Right forelimb (tissue), 1 donor: ENCODE measurements around the gene CASP8AP2.
"Not testable (repeated sequence)": the region's sequence is repeated elsewhere in the genome, so short reads cannot be mapped to it uniquely, and the experiment has no call there.

Experiments
- DNase-seq: peaks from one replicate; pipeline ENCODE4 v3.0.0-alpha.2; 2018

The CASP8AP2 gene

DNA sequence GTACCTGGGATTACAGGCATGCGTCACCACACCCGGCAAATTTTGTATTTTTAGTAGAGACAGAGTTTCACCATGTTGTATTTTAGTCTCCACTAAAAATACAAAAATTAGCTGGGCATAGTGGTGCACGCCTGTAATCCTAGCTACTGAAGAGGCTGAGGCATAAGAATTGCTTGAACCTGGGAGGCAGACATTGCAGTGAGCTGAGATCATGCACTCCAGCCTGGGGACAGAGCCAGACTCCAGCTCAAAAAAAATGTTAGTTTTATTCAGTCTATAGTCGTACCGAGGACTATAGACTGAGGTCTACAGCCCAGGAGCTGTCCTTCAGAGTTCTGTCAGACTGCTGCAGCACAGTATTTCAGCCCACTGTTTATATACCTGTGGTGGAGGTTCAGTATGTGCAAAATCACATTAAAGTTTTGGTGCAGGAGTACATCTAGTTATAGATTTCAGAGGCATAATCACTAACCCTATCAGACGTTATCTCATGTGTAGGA lies 3.6 kb upstream of the CASP8AP2 start:
- DNase-seq = no peak

DNA sequence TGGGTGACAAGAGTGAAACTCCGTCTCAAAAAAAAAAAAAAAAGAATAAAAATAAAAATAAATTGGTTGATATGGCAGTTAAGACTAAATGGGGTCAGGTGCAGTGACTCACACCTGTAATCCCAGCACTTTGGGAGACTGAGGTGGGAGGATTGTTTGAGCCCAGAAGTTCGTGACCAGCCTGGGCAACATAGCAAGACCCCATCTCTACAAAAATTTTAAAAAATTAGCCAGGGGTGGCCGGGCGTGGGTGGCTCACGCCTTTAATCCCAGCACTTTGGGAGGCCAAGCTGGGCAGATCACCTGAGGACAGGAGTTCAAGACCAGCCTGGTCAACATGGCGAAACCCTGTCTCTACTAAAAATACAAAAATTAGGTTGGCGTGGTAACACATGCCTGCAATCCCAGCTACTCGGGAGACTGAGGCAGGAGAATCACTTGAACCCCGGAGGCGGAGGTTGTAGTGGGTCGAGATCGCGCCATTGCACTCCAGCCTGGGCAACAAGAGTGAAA lies 1.1 kb upstream of the CASP8AP2 start:
- DNase-seq = not testable (repeated sequence)

DNA sequence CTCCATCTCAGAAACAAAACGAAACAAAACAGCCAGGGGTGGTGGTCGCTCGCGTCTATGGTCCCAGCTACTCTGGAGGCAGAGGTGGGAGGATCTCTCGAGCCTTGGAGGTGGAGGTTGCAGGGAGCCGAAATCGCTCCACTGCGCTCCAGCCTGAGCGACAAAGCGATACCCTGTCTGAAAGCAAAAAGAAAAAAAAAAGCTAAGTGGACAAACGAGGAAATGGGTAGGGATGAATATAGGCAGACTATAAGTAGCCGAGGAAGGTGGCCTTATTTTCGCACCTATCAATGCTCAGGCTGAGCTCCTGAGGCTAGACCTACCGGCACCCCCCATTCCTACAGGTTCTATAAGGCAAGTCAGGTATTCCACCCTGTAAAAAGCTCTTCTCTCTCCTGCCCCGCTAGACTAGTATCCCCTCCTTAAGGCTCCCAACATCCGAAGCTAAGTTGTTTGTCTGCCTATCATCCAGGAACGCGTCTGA lies 650 bp upstream of the CASP8AP2 start:
- no peak for DNase-seq

DNA sequence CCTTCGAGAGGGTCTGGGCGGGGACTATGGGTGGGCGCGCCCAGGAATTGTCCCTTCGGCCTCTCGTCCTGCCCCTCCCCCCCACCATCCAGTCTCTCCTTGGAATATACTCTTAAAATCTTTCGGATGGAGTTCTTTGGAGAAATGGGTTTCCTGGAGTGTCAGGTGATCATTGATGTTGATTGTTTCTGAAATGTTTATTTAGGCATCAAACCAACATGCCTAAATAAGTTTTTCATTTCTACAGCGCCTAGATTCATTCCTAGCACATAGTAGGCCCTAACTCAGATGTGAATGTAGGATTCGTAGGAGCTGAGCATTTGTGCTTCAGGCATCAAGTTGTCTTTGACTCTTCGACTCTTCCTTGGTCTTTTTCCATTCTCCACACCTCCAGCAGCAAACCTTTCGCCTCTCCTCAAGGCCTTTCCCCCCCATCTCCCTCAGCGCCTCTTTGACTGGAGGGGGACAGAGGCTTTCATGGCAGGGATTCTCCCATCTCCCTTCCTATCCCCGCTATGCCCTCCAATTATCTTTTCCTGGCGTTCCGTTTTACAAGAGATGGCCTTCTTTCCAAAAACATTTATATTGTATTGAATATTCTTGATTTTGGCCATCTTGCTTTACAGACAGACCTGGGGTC lies 610 bp downstream of the CASP8AP2 start:
- no peak for DNase-seq

DNA sequence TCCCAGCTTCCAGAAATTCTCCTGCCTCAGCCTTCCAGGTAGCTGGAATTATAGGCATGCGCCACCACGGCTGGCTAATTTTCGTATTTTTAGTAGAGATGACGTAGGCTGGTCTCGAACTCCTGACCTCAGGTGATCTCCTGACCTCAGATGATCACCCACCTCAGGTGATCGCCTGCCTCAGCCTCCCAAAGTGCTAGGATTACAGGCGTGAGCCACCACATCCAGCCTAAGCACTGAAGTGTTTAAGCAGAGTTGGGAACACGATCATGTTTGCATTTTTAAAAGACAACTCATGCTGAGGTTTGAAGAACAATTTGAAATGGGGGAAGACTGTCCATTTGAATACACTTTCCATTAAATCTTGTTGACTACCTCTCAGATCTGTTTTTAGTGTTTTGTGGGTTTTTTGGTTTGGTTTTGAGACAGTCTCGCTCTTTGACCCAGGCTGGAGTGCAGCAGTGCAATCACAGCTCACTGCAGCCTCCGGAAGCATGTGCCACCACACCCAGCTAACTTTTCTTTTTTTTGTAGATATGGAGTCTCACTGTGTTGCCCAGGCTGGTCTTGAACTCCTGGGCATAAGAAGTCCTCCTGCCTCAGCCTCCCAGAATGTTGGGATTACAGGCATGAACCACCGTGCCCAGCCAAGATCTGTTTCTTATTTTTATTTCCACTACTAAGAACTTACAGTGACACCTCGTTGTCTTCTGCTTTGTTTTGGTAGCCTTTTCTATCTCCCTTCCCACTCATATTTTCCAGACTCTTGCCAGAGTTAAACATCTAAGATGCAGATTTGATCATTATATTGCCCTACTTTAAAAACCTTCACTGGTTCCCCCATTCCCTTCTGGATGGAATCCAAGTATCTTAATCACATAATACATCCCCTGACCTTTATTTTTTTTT lies 5.5 kb downstream of the CASP8AP2 start:
- no peak for DNase-seq

DNA sequence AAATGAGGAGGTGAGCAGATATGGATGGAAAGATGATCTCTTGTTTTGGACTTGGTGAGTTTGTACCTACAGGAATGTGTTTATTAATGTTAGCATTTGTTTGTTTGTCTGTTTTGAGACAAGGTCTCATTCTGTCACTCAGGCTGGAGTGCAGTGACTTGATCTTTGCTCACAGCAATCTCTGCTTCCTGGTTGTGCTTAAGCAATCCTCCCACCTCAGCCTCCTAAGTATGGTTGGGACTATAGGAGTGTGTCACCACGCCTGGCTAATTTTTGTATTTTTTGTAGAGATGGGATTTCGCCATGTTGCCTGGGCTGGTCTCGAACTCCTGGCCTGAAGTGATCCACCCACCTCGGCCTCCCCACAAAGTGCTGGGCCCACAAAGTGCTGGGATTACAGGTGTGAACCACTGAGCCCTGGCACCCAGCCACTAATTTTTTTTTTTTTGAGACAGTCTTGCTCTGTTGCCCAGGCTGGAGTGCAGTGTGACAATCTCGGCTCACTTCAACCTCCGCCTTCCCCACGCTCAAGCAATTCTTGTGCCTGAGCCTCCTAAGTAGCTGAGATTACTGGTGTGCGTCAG lies 7.1 kb downstream of the CASP8AP2 start:
- DNase-seq = no peak

DNA sequence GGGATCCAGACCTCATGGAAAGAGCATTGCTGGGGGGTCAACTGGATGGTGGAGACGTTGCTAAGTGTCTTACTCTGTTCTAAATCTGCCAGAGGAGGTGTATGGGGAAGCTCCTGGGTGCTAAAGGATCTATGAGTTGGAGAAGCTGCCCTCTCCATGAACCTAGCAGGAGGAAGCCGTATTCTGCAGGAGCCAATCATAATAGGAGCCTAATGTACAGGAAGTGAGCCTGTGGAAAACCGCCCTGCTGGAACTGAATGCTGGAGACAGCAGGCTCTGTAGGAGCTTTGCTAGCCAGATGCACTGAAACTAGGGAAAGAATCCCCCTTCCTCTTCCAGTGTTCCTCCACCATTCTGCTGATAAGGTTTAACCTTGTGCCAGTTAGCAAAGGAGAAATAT lies 10.9 kb downstream of the CASP8AP2 start:
- no peak for DNase-seq

DNA sequence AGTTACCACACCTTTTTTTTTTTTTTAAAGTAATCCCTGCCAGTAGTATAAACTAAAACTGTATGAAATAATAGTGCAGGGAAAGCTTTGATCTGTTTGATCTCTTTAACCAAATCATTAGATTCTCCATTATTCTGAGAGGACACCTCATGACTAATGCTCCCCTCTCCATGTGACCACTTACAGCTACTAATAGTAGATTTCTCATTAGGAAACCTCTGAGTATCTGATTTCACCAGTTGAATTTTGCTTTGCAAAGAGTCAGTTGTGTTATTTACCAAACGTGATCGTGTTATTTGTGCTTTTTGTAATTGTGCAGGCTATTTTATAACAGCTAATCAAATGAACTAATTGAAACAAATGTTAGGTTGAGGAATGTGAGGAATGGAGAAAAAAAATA lies 12.5 kb downstream of the CASP8AP2 start:
- no peak for DNase-seq

DNA sequence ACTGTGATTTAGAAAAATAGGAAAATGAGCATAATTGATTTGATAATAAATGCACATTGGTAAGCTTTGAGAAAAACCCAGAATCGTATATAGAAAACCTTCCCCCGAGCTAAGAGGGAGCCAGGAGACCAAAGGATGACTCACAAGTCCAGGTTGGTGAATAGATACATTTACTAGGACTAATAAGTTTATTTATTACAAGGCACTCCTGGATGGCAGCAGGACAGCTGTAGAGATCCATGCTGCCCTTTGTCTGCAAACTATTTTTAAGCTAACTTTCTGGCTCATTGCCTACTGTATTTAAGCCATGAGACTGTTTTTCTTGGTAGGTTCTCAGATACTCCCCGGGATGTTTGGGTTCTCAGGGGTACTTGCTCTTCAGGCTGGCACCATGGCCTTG lies 13.4 kb downstream of the CASP8AP2 start:
- no peak for DNase-seq

DNA sequence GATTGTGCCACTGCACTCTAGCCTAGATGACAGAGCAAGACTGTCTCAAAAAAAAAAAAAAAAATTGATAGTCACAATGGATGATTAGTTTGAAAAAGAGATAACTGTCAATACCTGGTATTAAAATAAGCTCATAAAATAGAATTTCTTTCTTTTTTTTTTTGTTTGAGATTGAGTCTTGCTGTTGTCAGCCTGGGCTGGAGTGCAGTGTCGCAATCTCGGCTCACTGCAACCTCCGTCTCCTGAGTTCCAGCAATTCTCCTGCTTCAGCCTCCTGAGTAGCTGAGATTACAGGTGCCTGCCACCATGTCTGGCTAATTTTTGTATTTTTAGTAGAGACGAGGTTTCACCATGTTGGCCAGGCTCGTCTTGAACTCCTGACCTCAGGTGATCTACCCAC lies 17.8 kb downstream of the CASP8AP2 start:
- not testable (repeated sequence) for DNase-seq

DNA sequence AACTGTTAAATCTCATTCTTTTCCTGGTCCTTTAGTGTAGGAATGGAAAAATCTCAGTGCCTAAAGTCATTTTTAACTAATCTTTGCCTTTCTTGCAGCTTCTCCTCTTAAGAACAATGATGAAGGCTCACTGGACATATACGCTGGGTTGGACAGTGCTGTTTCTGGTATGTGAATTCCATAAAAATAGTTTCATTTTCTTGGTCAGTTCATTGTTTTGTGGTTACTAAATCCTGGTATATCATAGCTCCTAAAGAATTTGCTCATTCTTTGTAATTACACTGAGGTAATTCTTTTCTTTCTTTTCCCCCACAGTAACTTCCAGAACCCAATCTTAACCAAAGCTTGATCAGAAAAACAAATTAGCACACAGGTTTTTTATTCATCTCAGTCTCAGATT lies 23.4 kb downstream of the CASP8AP2 start:
- no peak for DNase-seq

DNA sequence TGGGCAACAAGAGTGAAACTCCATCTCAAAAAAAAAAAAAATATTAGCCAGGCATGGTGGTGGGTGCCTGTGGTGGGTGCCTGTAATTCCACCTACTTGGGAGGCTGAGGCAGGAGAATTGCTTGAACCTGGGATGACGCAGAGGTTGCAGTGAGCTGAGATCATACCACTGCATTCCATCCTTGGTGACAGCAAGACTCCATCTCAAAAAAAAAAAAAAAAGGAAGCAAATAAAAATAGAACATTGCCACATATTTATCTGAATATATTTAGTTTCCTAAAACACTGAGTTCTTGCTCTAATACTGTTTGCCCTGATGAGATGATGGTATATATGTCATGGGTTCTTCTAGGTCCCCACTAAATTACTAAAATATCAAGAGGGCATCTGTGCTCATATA lies 28.4 kb downstream of the CASP8AP2 start:
- no peak for DNase-seq

DNA sequence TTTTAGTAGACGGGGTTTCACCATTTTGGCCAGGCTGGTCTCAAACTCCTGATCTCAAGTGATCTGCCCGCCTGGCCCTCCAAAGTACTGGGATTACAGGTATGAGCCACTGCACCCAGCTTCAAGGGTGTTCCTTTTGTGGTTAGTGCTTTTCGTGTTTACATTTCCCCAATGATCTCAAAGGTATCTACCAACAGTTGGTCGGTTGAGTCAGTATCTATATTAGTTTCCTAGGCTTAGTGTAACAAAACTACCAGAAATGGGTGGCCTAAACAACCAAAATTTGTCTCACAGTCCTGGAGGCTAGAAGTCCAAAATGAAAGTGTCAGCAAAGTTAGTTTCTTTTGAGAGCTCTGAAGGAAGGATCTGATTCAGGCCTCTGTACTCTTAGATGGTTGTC lies 30.1 kb downstream of the CASP8AP2 start:
- no peak for DNase-seq

DNA sequence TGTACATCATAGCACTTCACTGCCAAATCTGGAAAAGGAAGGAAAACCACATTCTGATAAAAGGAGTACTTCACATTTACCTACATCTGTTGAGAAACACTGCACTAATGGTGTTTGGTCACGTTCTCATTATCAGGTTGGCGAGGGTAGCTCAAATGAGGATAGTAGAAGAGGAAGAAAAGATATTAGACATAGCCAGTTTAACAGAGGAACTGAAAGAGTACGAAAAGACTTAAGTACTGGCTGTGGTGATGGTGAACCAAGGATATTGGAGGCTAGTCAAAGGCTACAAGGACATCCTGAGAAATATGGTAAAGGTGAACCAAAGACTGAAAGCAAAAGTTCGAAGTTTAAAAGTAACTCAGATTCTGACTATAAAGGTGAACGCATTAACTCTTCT lies 32.6 kb downstream of the CASP8AP2 start:
- no peak for DNase-seq

DNA sequence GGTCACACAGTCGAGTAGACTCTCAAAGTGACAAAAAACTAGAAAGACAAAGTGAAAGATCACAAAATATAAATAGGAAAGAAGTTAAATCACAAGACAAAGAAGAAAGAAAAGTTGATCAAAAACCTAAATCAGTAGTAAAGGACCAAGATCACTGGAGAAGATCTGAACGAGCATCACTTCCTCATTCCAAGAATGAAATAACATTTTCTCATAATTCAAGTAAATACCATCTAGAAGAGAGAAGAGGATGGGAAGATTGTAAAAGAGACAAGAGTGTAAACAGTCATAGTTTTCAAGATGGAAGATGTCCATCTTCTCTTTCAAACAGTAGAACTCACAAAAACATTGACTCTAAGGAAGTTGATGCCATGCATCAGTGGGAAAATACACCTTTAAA lies 33.0 kb downstream of the CASP8AP2 start:
- DNase-seq = no peak

DNA sequence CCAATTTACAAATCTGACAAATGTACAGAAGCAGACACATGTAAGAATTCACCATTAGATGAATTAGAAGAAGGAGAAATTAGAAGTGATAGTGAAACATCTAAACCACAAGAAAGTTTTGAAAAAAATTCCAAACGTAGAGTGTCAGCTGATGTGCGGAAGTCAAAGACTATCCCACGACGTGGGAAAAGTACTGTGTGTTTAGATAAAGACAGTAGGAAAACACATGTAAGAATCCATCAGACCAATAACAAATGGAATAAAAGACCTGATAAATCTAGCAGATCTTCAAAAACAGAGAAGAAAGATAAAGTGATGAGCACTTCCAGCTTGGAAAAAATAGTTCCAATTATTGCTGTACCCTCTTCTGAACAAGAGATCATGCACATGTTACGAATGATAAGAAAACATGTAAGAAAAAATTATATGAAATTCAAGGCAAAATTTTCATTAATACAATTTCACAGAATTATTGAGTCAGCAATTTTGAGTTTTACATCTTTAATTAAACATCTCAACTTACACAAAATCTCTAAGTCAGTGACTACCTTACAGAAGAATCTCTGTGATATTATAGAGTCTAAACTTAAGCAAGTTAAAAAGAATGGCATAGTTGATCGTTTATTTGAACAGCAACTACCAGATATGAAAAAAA lies 36.5 kb downstream of the CASP8AP2 start:
- DNase-seq = no peak

DNA sequence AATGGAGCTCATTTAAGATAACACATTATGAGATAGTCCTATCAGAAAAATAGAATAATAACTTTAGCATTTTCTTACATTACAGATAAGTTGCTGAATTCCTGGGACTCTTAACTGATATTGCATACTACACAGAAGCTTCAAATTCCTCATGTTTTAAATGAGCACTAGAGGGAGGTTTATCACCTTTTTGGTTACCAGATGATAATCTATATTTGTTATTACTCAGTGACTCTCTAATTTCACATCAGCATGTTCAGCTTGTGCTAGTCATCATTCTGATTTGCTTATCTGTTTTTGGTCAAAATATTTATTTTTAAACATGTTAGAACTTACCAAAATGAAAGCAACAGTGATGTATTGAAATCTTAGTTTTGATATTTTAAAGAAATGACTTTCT lies 44.0 kb downstream of the CASP8AP2 start:
- DNase-seq = no peak

DNA sequence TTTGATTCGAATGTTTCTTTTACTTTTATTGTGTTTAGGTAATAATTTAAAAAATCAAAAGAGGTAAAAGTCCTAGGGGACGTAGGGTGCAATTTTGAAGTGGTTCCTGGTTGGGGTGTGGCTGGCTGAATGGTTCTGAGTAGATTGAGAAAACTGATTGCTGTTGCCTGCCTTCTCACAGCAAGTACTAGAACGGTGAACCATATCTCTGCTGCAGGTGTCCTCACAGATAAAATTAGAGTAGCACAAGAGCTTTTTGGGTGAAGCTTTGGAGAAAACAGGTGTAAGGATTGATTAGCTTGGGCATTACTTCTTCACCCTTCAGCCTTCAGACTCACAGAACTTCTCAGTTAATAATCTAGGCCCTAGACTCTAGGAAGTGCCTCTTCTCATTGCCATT lies 44.8 kb downstream of the CASP8AP2 start:
- no peak for DNase-seq

DNA sequence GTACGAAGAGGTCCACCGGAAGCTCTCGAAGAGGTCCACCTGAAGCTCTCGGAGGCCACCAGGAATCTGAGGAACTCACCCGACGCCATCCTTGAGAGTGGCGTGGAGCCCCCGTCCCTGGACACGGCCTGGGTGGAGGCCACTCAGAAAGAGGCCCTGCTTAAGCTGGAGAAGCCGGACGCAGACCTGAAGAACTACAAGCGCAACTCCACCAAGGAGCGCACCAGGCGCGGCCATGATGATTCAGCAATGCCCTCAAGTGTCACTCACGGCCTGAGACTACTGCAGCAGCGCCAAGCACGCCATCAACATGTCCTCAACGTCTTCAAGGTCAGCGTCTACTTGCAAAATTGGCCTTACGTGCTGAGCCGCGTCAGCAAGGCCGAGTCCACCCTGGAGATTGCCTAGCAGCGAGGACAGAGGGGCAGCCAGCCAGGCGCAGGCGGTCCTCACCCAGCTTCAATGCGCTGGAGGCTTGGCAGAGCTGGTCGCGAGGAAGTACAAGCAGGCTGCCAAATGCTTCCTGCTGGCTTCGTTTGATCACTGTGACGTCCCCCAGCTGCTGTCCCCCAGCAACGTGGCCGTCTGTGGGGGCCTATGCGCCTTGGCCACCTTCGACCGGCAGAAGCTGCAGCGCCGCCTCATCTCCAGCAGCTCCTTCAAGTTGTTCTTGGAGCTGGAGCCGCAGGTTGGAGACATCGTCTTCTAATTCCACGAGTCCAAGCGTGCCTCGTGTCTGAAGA lies 56.9 kb downstream of the CASP8AP2 start:
- DNase-seq = no peak

DNA sequence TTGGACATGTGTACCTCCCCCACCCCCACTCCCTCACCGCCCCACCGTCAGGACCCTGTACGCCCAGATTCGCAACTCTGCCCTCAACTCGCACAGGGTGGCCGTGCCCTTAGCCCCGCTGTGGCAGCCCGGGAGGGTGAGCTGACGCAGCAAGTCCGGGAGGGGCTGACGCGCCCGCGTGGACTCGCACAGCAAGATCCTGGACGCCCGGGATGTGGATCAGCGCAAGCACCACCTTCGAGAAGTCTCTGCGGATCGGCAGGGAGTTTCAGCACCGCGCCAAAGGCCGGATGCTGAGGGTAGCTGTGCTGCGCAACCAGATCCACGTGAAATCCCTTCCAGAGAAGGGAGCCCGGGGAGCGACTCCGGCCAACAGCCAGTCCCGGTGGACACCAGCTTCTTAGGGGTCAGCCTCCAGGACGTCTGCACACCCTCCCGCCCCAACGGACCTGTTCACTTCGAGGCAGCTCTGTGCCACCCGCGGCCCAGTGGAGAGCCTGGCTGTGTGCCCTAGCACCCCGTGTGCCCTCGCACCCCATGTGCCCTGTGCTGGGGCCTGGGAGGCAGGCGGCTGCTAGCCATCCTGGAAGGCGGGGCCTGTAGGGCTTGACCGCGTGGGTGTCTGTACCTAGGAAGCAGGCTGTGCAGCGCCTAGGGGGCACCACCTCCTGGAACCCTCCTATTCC lies 57.9 kb downstream of the CASP8AP2 start:
- DNase-seq = no peak

DNA sequence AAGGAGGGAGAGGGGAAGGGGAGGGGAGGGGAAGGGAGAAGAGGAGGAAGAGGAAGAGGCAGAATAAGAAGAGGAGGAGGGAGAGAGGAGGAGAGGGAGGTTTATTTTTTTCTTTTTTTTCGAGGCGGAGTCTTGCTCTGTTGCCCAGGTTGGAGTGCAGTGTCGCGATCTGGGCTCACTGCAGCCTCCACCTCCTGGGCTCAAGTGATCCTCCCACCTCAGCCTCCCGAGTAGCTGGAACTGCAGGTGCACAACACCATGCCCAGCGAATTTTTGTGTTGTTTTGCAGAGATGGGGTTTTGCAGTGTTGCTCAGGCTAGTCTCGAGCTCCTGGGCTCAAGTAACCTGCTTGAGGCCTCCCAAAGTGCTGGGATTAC lies 58.4 kb downstream of the CASP8AP2 start:
- no peak for DNase-seq

DNA sequence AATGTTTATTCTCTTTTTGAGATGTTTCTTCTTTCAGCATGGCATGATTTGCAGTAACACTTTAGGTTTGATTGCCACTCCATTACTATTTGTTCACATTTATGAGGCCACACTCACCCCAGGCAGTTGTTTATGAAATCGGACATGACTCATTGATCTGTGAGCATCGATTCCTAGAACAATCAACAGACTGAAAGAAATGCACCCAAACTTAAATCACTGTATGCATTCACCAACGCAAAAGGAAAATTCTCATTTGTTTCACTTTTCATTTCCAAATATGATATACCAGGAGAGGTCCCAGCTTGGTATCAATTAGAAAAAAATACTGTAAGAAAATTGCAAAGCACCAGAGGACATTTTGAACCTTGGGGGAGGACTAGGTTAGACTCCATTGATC lies 59.2 kb downstream of the CASP8AP2 start:
- no peak for DNase-seq
